NCI-H2171 treated with DMSO at 0.1 percent for 48 hours (cell line): ENCODE data around the gene FIG4.
"Not testable (repeated sequence)": the region's sequence is repeated elsewhere in the genome, so short reads cannot be mapped to it uniquely, and the experiment has no call there.

Experiments used
- DNase-seq: peaks from one replicate; lab custom pipeline; 2025; lab: John Stamatoyannopoulos, UW

FIG4 gene

DNA sequence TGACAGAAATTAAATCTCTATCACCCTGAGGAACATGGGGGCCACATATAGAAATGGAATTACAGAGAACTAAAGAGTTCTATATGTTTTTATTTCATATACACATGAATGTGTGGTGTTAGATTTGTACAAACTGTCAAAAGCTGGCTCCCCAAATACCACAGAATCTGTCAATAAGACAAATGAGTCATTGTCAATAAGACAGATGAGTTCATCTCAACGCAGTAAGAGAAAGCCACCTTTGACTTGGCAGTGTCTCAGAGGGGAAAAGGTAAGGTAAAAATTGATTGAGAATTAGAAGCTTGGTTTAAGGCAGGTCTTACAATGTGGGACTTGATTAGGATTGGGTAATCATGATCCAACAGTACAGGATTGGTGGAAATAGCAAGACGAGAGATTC, 162.9 kb downstream of the FIG4 start:
- no peak for DNase-seq

DNA sequence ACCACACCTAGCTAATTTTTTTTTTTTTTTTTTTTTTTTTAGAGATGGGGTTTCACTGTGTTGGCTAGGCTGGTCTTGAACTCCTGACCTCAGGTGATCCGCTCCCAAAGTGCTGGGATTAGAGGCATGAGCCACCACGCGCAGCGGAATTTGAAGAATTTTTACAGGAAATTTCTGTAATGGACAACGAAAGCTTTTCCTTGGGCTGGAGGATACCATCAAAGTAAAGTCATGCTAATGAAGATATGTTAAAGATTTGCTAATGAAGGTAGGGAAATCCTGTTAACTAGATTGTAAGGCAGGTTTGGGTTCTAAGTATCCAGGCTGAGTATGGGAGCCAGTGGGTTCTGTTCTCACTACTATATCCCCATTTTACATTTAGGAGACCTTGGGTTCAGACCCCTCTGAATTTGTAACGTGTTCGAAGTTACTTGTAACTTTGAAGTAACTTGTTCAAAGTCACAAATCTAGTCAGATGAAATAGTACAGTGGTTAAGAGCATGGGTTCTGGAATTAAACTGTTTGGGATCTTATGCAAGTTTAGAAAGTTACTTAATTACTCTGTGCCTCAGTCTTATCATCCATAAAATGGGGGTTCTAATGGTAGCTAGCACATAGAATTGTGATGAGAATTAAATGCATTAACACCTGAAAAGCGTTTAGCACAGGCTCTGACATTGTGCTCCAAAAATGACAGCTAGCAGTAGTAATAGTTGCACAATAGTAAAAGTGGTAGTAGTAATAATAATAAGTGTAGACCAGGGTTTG, 163.6 kb downstream of the FIG4 start:
- DNase-seq = no peak

DNA sequence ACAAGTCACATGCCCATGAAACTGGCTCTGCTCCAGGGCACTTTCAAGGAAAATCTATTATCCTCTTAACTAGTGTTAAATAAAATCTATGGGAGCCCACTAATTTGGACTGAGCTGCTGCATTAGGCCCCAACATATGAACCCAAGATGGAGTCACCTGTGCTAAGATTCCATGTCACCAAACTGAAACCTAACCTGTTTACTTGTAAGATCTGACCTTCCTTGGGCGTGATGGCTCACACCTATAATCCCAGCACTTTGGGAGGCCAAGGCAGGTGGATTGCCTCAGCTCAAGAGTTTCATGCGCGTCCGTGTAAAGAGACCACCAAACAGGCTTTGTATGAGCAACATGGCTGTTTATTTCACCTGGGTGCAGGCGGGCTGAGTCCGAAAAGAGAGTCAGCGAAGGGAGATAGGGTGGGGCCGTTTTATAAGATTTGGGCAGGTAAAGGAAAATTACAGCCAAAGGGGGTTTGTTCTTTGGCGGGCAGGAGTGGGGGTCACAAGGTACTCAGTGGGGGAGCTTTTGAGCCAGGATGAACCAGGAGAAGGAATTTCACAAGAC, 164.5 kb downstream of the FIG4 start:
- not testable (repeated sequence) for DNase-seq

DNA sequence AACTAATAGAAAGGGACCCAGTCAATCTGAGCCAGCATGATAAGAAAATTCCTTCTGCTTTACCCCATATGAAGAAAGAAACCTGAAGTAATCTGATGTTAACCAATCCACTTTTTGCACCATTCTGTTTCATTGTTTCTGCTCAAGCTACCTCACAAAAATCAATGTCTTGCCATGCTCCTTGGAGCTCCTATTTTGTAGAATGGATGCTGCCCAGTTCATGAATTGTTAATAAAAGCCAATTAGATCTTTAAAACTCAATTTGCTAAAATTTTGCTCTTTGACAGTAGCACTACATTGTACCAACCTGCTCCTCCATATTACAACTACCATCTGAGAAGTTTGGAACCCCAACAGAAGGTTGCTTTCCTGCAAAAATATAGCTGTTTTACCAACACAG, 170.8 kb downstream of the FIG4 start:
- DNase-seq = no peak

DNA sequence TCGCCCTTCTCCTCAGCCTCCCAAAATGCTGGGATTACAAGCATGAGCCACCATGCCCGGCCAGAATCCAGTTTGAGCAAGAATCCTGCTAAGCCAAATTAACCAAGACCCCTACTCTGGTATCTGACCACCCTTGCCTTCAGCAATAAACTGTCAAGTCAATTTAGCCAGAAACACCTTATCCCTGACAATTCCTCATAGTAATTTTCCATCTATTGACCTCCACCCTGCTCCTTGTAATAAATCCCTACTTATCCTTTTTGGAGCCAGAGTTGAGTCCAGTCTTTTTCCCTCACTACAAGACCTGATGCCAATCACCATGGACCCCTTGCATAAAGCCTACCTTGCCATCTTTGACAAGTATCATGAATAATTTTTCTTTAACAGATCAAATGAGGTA, 173.0 kb downstream of the FIG4 start:
- DNase-seq = no peak

DNA sequence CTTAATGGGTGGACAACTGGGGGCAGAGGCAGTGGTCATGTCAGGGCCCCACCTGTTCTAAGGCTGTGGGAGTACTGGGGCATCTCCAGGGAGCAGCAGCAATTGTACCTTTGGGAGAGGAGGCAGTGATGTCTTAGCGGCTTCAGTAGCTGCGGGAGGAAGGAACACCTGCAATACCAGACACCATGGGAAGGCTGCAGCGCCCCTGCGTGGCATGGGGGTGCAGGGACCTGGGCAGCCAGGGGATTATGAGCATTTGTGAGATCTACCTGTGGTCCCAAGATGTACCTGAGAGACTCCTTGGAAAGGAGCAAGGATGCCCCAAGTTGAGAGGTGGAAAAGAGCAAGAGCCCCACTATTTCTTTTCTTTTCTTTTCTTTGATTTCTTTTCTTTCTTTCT, 174.9 kb downstream of the FIG4 start:
- DNase-seq = no peak

DNA sequence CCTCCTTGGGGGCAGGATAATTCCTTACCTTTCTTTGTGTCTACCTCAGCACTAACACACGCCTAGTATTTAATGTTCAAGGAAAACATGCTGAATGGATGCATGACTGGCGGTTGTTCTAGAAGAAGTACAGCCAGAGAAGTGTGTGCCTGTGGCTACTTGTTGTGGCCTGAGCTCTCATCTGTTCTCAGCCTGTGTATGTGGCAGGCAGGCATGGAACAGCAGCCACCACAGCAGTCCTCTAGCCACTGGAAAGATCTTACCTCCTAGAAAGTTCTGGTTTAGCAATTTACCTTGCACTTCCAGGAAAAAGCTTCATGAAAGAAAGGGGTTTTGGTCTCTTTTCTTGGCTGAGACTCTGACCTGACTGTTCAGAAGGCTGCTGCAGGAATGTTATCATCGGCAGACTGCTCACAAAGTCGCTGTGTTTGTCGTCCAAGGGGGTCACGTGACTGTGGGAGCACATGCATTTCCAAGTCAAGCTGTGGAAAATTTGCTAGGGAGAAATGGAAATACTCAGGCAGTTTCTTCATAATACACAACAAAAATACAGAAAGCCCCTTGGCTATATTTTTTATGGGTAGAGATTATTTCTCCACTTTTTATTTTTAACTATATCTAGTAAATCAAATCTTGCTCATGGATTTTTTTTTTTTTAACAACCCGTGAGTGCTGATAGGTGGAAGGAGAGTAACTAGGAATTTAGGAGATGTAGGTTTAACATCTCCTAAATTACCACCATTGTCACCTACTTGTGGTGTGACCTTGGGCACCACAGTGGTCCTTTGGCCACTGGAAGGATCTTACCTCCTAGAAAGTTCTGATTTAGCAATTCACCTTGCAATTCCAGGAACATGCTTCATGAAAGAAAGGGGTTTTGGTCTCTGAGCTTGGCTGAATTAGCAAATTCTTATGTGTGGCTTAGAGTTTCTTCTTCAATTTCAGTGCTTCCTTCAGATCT, 176.2 kb downstream of the FIG4 start:
- DNase-seq = no peak

DNA sequence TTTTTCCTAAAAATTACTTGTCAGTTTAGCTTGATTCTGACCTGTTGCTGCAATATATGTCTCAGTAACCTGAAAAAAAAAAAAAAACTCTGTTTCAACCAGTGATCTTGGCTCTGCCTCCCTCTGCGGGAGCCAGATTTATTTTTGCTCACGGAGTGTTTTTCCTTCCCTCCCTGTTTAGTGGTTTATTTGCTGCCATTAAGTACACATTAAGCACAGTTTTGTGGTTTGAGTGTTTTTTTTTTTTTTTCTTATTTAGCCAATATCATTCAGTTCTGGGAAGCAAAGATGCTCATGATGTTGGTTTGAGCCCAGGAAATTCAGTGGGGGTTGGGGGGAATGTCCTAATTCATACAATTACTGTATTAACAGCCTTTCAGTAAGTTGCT, 176.9 kb downstream of the FIG4 start:
- no peak for DNase-seq

DNA sequence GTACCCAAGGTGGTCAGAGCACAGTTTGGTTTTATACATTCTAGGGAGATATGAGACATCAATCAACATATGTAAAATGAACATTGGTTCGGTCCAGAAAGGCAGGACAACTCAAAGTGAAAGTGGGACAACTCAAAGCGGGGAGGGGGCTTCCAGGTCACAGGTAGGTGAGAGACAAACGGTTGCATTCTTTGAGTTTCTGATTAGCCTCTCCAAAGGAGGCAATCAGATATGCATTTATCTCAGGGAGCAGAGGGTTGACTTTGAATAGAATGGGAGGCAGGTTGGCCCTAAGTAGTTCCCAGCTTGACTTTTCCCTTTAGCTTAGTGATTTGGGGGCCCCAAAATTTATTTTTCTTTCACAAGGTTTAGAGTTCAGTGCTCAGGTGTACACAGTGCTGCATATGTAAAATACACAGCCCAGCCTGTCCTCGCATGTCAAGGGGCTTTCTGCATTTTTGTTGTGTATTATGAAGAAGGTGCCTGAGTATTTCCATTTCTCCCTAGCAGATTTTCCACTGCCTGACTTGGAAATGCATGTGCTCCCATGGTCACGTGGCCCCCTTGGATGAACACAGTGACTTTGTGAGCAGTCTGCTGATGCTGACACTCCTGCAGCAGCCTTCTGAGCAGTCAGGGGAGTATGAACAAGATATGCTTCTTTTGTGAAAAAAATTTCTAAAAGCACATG, 178.4 kb downstream of the FIG4 start:
- not testable (repeated sequence) for DNase-seq

DNA sequence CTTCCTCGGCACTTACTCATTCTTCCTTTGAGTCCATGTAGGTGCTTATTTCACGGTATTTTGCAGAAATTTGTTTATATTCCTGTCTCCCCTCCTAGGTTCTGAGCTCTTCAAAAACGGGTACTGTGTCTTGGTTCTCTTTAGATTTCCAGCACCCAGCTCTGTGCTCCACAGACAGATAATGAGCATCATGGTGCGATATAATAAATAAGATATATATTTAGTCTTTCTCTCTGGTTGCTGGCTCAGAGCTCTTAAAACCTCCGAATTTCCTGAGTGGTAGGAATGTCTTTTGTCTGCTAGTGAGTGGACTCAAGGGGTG, 179.0 kb downstream of the FIG4 start:
- no peak for DNase-seq

DNA sequence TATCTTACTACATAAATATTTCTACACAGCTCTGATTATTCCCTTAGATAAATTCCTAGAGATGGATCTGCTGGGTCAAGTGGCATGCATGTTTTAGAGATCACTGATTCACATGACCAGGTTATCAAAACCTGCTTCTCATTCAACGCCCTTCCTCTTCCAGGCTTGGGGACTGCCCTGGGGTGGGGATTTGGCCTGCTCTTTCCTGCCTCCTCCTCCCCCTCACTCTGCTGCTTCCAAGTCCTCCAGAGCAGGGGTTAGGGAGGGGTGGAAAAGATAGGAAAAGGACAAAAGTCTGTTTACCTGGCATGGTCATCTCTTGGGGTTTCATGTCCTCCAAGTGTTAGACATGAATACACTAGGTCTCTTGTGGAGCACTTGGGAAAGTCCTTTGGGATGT, 181.5 kb downstream of the FIG4 start:
- DNase-seq = no peak

DNA sequence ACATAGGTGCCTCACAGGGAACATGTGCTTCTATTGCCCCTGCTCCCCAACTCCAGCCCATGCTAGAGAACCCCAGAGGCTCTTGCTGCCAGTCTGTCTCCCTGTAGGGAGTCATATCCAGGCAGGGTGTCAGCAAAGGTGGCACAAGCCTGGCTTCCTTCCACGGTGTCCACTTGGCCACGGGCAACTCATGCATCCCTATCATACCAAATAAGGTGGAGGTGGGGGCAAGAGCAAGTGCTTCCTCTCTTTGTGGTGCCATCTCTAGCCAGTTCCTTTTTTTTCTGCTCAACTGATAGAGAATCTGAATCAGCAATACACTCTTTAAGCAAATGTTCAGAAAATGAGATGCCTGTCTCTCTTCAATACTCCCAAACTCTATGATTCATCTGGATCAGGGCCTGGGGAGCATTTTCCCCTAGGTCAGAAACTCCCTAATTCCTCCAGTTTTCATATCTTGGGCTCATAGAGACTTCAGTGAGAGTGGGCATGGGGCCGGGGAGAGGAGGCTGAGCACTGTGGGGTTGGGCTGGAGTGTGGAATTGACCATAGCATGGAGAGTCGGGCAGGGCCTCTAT, 182.0 kb downstream of the FIG4 start:
- DNase-seq = no peak

DNA sequence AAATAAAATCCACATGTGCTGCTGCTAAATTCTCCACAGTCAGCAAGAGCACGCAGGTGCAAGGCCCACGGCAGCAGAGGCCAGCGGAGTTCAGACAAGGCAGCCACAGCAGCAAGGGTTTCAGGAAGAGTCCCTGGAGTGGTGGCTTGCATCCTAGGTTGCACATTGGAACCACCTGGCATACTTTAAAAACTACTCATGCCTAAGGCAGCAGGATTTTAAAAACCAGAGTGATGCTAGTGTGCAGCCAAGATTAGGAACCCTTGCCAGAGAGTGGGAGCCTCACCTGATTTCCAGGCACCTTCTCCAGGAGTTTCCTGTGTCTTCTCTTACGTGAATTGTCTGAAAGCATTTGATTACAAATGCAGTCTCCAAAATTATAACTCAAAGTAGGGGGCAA, 183.0 kb downstream of the FIG4 start:
- DNase-seq = no peak

DNA sequence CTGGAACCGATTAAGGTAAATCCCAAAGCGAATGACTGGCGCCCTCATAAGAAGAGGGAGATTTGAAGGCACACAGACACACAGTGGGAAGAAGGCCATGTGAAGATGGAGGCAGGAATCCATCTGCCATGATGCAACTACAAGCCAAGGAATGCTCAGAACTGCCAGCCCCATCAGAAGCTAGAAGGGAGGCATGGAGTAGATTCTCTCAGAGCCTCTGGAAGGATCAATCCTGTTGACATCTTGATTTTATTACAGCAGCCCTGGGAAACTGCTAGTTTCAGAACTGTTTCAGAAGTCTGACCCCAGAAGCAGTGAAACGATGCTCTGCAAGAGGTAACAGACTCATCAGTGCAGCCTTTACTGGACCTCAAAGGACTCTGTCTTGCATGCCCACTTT, 183.5 kb downstream of the FIG4 start:
- DNase-seq = no peak
